IMR-90 (cell line): ENCODE data around the gene MFSD6.

Experiments
- CTCF ChIP-seq: conservative IDR thresholded peaks from 2 replicates; pipeline ENCODE4 v1.5.1; 2012; ENCODE audit warnings: mild to moderate bottlenecking, low read depth, low read length, improper control_type of control experiment
- FOS ChIP-seq: fragments of 150-350 bp; IDR thresholded peaks from 2 replicates; pipeline ENCODE4 v1.6.1; 2016; ENCODE audit warnings: low read depth, low read length
- MAFK ChIP-seq: IDR thresholded peaks from 2 replicates; pipeline ENCODE4 v1.6.1; 2012; ENCODE audit warnings: low read depth, low read length, improper control_type of control experiment
- MXI1 ChIP-seq: IDR thresholded peaks from 2 replicates; pipeline ENCODE4 v1.6.1; 2012; ENCODE audit warnings: low read depth, mild to moderate bottlenecking, low read length, moderate library complexity, borderline replicate concordance
- NFE2L2 ChIP-seq: fragments of 150-350 bp; IDR thresholded peaks from 2 replicates; pipeline ENCODE4 v1.6.1; 2016; ENCODE audit warnings: low read depth, mild to moderate bottlenecking, low read length
- POLR2A ChIP-seq: IDR thresholded peaks from 2 replicates; pipeline ENCODE4 v1.6.1; 2012; ENCODE audit warnings: mild to moderate bottlenecking, low read depth, low read length
- RCOR1 ChIP-seq: IDR thresholded peaks from 2 replicates; pipeline ENCODE4 v1.6.1; 2012; ENCODE audit warnings: mild to moderate bottlenecking, low read length, improper control_type of control experiment; ENCODE audit not compliant: insufficient replicate concordance
- RFX5 ChIP-seq: IDR thresholded peaks from 2 replicates; pipeline ENCODE4 v1.8.0; 2012; ENCODE audit warnings: low read depth, mild to moderate bottlenecking, low read length, moderate library complexity

- TF ChIP-seq CTCF (no peak), MXI1 (no peak), FOS (no peak), RFX5 (no peak), RCOR1 (no peak), POLR2A (no peak), MAFK (no peak), NFE2L2 (no peak)
Measured at GRCh38 chr2:190361572-190361971, 46.6 kb upstream of the MFSD6 start.
